Smooth muscle cell (in vitro differentiated cells): ENCODE results near the gene TACR1. TPM values are rescaled to one million over a fixed set of nuclear protein-coding genes. Genes with fewer than 3 reads are reported as not detected.
"Not testable (repeated sequence)": the region's sequence is repeated elsewhere in the genome, so short reads cannot be mapped to it uniquely, and the experiment has no call there.

Experiments
- DNase-seq: peaks from one replicate; lab custom pipeline; 2025; ENCODE audit not compliant: unreplicated experiment; lab: John Stamatoyannopoulos, UW
- H2AFZ ChIP-seq: fragments of 200-600 bp; sonication (generic); 2 replicates; pipeline ENCODE4 v1.6.0; 2016; ENCODE audit warnings: antibody characterized with exemption, low read depth, mild to moderate bottlenecking
- H3F3A ChIP-seq: fragments of 200-600 bp; sonication (generic); 2 replicates; pipeline ENCODE4 v1.6.0; 2017; ENCODE audit warnings: antibody characterized with exemption, low read depth
- H3K27ac ChIP-seq: fragments of 200-600 bp; sonication (generic); 2 replicates; pipeline ENCODE4 v1.5.1; 2016; ENCODE audit warnings: low read depth, mild to moderate bottlenecking
- H3K27me3 ChIP-seq: fragments of 200-600 bp; sonication (generic); 2 replicates; pipeline ENCODE4 v1.6.1; 2016; ENCODE audit warnings: low read depth, mild to moderate bottlenecking
- H3K36me3 ChIP-seq: fragments of 200-600 bp; sonication (generic); 2 replicates; pipeline ENCODE4 v1.5.1; 2016; ENCODE audit warnings: low read depth
- H3K4me1 ChIP-seq: fragments of 200-600 bp; sonication (generic); 2 replicates; pipeline ENCODE4 v1.5.1; 2016; ENCODE audit warnings: low read depth
- H3K4me2 ChIP-seq: fragments of 200-600 bp; sonication (generic); 2 replicates; pipeline ENCODE4 v1.6.0; 2016; ENCODE audit warnings: mild to moderate bottlenecking
- H3K4me3 ChIP-seq: fragments of 200-600 bp; sonication (generic); 2 replicates; pipeline ENCODE4 v1.5.1; 2016; ENCODE audit warnings: mild to moderate bottlenecking
- H3K79me2 ChIP-seq: fragments of 200-600 bp; sonication (generic); 2 replicates; pipeline ENCODE4 v1.6.0; 2016; ENCODE audit warnings: low read depth, mild to moderate bottlenecking
- H3K9ac ChIP-seq: fragments of 200-600 bp; sonication (generic); 2 replicates; pipeline ENCODE4 v1.6.0; 2016; ENCODE audit warnings: low read depth
- H3K9me3 ChIP-seq: fragments of 200-600 bp; sonication (generic); replicated peaks from 2 replicates; pipeline ENCODE4 v1.5.1; 2016; ENCODE audit warnings: low read depth
- H4K20me1 ChIP-seq: fragments of 200-600 bp; sonication (generic); 2 replicates; pipeline ENCODE4 v1.6.0; 2016; ENCODE audit warnings: low read depth
- whole genome bisulfite sequencing: methylation state at CpG from one replicate; pipeline ENCODE4 v1.1.7; 2016; ENCODE audit warnings: low lambda C conversion rate; 5-methylcytosine and 5-hydroxymethylcytosine counted together
- polyA plus RNA-seq: library from polyadenylated mRNA; unstranded; fragments of >200 nt; fragmentation: Nextera tagmentation; extraction: Ambion mirVana; gene quantifications from 2 replicates; pipeline ENCODE4 v1.2.1, GENCODE V29; 2016
- total RNA-seq: library from RNA; depleted of rRNA; stranded (reverse); fragments of >200 nt; gene quantifications from 2 replicates; pipeline ENCODE4 v1.2.3, GENCODE V29; 2014
- TF ChIP-seq, protein P1 (sequence below): fragments of 200-600 bp; sonication (generic); IDR thresholded peaks from 2 replicates; pipeline ENCODE4 v1.5.1; 2017; ENCODE audit warnings: borderline replicate concordance, mild to moderate bottlenecking, antibody characterized with exemption; ENCODE audit not compliant: insufficient read depth, poor library complexity, severe bottlenecking

TACR1 gene
- total and polyA plus RNA-seq, 2 experiments from 2014 or later = 0.93 to 4.5 TPM

DNA sequence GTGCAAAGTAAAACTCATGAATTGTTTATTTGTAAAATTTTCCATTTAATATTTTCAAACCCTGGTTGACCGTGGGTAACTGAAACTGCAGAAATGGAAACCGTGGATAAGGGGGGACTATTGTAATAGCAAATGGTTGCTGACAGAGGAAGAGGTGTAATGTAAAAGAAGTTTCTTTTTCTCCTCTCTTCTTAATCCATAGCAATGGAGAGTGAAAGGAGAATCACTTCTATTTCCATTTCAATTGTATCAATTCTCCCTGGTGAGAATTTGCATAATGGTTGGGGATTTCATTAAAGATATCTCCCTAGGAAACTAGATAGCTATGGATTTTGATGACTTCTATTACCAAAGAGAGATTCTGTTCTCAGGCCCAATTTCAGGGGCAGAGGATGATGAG, 24.8 kb downstream of the TACR1 start:
- Histone ChIP-seq H3K79me2 (no peaks in the 10 kb centered on the region), H3K4me3 (no peak overlapping the region), H3K9ac (no peak overlapping the region), H3K27ac (no peak overlapping the region), H3K4me1 (no peaks in the 10 kb centered on the region), H3F3A (no peaks in the 10 kb centered on the region), H3K36me3 (no peaks in the 10 kb centered on the region), H2AFZ (no peak overlapping the region), H4K20me1 (no peaks in the 10 kb centered on the region), H3K27me3 (no peaks in the 10 kb centered on the region), H3K4me2 (no peak overlapping the region), H3K9me3 (no peaks in the 10 kb centered on the region)
- no peak for DNase-seq
- TF ChIP-seq, protein P1, sequence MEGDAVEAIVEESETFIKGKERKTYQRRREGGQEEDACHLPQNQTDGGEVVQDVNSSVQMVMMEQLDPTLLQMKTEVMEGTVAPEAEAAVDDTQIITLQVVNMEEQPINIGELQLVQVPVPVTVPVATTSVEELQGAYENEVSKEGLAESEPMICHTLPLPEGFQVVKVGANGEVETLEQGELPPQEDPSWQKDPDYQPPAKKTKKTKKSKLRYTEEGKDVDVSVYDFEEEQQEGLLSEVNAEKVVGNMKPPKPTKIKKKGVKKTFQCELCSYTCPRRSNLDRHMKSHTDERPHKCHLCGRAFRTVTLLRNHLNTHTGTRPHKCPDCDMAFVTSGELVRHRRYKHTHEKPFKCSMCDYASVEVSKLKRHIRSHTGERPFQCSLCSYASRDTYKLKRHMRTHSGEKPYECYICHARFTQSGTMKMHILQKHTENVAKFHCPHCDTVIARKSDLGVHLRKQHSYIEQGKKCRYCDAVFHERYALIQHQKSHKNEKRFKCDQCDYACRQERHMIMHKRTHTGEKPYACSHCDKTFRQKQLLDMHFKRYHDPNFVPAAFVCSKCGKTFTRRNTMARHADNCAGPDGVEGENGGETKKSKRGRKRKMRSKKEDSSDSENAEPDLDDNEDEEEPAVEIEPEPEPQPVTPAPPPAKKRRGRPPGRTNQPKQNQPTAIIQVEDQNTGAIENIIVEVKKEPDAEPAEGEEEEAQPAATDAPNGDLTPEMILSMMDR = no peak
- WGBS = 72% methylated on average over 2 of the region's 2 CpGs

DNA sequence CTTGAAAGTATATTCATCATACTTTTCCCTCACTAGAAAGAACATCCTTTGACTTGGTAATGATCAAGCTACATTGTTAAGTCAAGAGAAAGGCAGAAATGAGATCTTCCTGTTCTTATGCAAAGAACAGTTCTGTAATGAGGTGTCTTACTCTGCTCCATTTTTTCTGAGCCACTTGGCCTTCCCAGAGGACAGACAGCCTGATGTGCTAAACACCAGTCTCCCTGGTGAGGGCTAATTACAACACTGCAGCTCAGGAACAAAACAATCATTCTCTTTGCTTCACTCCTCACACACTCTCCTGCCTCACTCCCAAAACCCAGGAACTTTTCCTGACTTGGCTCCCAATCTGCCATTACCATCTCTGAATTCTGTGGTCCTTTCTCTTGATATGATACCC, 25.6 kb downstream of the TACR1 start:
- Histone ChIP-seq H2AFZ (no peak overlapping the region), H3K79me2 (no peaks in the 10 kb centered on the region), H3K27ac (no peak overlapping the region), H3K27me3 (no peaks in the 10 kb centered on the region), H3K4me2 (no peak overlapping the region), H3K36me3 (no peaks in the 10 kb centered on the region), H3F3A (no peaks in the 10 kb centered on the region), H3K4me3 (no peak overlapping the region), H3K9ac (no peak overlapping the region), H3K4me1 (no peaks in the 10 kb centered on the region), H4K20me1 (no peaks in the 10 kb centered on the region), H3K9me3 (no peaks in the 10 kb centered on the region)
- DNase-seq = no peak
- TF ChIP-seq, protein P1 = no peak

DNA sequence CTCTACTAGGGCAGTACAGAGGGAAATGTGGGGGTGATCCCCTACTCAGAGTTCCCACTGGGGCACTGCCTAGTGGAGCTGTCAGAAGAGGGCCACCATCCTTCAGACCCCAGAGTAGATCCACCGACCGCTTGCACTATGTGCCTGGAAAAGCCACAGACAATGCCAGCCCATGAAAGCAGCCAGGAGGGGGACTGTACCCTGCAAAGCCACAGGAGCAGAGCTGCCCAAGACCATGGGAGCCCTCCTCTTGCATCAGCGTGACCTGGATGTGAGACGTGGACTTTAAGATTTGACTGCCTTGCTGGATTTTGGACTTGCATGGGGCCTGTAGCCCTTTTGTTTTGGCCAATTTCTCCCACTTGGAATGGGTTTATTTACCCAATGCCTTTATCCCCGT, 27.9 kb downstream of the TACR1 start:
- not testable (repeated sequence) for DNase-seq

DNA sequence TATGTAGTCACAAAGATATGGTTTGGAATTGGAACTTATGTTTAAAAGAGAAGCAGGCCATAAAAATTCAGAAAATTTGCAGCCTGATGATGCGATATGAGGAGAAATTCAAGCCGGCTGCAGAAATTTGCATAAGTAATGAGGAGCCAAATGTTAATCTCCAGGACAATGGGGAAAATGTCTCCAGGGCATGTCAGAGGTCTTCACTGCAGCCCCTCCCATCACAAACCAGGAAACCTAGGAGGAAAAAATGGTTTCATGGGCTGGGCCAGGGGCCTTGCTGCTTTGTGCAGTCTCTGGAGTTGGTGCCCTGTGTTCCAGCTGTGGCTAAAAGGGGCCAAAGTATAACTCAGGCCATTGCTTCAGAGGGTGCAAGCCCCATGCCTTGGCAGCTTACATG, 28.4 kb downstream of the TACR1 start:
- TF ChIP-seq, protein P1 = no peak

More for the DNA sequence above, 27.9 kb downstream of the TACR1 start:
- not testable (repeated sequence) for H3K27me3 ChIP-seq, H3F3A ChIP-seq, H3K4me1 ChIP-seq, H4K20me1 ChIP-seq, H3K9me3 ChIP-seq, H3K9ac ChIP-seq, H3K79me2 ChIP-seq, H3K36me3 ChIP-seq, H3K4me2 ChIP-seq, H2AFZ ChIP-seq, H3K4me3 ChIP-seq, H3K27ac ChIP-seq
- WGBS = 97% methylated on average over 5 of the region's 5 CpGs

More for the DNA sequence above, 28.4 kb downstream of the TACR1 start:
- H3K9me3 ChIP-seq = no peaks in the 10 kb centered on the region
- H3K36me3 ChIP-seq = no peaks in the 10 kb centered on the region
- no peaks in the 10 kb centered on the region for H4K20me1 ChIP-seq
- H3K9ac ChIP-seq = no peak overlapping the region
- H3K4me2 ChIP-seq = no peak overlapping the region
- no peaks in the 10 kb centered on the region for H3K27me3 ChIP-seq
- no peak overlapping the region for H2AFZ ChIP-seq
- no peaks in the 10 kb centered on the region for H3F3A ChIP-seq
- no peak overlapping the region for H3K27ac ChIP-seq
- no peaks in the 10 kb centered on the region for H3K79me2 ChIP-seq
- WGBS = 96% methylated on average over 2 of the region's 2 CpGs
- no peak overlapping the region for H3K4me3 ChIP-seq
- no peaks in the 10 kb centered on the region for H3K4me1 ChIP-seq
- DNase-seq = no peak
